GM19035 (cell line): ENCODE results near the gene ASIC3.
"Not testable (repeated sequence)": the region's sequence is repeated elsewhere in the genome, so short reads cannot be mapped to it uniquely, and the experiment has no call there.

Source experiments
- ATAC-seq: cut with Tn5 transposase; IDR thresholded peaks from one replicate; pipeline ENCODE4 v1.9.1; 2021; ENCODE audit not compliant: unreplicated experiment

The ASIC3 gene

DNA sequence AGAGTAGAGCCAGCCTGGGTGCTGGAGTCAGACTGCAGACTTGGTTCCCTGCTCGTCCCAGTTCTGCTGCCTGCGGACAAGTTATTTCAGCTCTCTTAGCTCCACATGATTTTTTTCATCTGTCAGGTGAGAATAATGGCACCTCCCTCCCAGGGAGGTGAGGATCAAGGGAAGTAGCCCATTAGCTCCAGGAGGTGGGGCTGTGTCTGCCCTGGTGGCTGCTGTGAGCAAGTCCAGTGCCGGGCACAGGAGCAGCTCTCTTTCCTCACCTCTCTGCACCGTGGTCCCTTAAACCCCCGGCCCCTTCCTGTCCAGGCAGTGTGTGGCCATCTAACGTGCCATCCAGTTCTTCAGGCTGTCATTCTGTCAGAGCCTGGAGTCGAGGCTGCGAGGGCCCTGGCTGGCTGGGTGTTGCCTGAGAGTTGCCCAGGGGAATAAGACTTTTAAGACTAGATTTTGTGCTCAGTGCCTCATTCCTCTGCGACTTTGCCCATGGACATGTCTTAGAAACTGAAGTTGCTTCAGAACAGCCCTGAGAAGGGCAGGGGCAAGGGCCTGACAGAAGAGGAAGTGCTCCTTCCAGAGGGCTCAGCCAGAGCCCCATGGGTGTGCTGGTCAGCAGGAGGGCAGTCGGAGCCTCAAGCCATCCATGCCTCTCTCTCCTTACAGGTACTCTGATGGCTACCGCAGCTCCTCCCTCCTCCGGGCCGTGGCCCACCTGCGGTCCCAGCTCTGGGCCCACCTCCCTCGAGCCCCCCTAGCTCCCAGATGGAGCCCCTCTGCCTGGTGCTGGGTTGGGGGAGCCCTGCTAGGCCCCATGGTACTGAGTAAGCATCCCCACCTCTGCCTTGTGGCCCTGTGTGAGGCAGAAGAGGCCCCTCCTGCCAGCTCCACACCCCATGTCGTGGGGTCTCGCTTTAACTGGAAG lies 15.1 kb upstream of the ASIC3 start:
- no peak for ATAC-seq

DNA sequence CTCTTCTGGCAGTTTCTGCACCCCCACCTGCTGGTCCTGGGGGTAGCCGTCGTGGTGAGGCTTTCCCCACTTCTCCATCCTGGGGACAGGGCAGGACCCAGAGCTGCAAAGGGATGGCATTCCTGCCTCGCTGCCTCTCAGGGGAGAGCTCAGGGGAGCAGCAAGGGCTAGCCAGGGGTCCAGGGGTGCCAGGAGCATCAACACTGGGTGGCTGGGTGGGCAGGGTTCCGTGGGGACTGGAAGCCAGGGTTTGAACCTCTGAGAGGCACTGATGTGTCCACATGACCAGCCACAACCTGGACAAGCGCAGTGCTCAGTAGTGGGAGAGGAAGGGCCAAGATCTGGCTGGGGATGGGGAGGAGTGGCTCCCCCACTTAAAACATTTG lies 14.5 kb upstream of the ASIC3 start:
- ATAC-seq, result no peak

DNA sequence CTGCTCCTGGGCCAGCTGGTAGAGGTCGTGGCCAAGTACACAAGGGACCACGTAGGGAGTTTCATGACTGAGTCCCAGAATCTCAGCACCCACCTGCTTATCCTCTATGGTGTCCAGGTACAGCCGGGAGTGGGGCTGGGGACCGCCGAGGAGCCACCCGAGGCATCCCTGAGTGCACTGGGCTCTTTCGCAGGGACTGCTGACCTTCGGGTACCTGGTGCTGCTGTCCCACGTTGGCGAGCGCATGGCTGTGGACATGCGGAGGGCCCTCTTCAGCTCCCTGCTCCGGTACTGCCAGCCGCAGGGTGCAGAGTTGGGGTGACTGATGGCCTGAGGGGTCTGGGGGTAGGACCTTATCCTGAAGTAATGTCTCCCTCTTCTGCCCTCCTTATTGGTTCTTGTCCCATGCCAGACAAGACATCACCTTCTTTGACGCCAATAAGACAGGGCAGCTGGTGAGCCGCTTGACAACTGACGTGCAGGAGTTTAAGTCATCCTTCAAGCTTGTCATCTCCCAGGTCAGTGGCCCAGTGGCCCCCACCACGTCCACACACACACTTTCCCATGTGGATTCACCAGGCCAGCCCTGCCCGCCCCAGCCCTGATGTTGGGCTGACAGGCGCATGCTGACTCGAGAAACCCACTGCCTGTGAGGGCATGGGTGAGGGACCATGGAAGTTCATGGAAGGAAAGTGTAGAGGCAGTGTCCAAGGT lies 13.9 kb upstream of the ASIC3 start:
- ATAC-seq, result no peak

DNA sequence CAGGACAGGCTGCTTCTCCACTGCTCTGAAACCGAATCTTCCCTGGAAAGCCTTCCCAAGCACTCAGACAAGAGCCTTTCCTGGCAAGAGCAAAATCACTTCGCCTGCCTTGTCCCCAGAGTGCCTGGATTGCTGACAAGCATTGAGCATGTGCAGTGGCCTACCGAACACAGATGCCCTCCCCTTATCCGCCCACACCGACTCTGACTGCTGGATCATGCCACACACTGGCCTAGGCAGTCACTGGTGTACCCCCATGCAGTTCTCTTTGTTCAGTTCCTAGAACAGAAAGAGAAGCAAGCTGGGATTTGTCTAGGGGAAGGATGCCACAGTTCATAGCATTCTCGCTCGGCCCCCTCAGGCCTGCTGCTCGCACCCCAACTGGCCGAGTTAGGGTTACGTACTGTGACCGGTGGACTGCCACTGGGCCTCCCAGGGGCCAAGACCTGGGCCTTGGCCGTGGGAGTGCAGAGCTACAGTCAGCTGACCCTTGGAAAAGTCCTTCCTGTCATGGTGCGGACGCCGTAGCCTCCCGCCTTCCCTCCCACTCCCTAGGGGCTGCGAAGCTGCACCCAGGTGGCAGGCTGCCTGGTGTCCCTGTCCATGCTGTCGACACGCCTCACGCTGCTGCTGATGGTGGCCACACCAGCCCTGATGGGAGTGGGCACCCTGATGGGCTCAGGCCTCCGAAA lies 13.2 kb upstream of the ASIC3 start:
- no peak for ATAC-seq

DNA sequence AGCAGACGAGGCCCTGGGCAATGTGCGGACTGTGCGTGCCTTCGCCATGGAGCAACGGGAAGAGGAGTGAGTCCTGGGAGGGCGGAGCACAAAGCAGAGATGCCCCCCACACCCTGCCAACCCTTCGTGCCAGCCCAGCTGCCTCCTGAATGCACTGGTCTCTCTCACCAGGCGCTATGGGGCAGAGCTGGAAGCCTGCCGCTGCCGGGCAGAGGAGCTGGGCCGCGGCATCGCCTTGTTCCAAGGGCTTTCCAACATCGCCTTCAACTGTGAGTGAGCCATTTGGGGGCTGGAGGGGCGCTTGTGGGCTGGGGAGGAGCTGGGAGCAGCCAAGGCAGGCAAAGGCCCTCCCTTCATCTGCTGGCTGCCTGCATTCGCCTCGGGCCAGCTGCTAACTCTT lies 12.4 kb upstream of the ASIC3 start:
- no peak for ATAC-seq

DNA sequence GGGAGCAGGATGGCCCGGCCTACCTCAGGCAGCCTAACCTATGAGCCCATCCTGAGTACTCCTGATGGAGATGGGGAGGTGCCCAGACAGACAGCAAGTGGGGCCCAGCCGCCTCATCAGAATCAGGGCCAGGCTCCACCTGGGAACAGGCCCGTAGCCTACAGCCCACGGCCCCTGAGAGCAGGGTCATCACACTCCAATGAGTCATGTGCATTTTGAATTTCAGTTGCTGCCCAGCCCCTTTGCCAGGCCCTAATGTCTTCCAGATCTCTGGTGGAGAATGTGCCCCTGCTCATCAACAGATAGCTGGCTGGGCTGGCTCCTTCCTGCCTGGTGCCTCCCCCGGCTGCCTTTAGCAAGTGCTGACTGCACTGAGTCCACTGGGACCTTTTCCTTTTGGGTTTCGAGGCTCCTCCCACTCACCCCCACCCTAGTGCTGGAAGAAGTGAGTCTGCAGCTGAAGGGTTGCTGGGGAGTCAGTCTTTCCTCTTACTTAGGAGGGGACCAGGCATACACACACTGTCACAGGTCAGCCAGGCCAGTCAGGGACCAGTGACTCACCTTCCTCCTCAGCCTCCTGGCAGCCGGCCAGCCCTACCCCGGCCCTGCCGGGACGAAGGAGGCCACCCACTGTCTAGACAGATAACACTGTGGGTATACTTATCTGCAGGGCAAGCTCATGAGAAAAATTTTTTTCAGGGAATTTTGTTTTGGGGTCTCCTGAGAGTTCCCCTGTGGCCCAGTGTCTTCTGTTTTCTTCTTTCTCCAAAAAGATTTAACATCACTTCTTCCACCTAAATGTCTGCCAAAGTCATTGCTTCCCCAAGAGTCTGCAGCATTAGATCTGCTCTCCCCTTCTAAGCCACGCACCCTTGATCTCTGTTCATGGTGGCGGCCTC lies 9.1 kb upstream of the ASIC3 start:
- no peak for ATAC-seq

DNA sequence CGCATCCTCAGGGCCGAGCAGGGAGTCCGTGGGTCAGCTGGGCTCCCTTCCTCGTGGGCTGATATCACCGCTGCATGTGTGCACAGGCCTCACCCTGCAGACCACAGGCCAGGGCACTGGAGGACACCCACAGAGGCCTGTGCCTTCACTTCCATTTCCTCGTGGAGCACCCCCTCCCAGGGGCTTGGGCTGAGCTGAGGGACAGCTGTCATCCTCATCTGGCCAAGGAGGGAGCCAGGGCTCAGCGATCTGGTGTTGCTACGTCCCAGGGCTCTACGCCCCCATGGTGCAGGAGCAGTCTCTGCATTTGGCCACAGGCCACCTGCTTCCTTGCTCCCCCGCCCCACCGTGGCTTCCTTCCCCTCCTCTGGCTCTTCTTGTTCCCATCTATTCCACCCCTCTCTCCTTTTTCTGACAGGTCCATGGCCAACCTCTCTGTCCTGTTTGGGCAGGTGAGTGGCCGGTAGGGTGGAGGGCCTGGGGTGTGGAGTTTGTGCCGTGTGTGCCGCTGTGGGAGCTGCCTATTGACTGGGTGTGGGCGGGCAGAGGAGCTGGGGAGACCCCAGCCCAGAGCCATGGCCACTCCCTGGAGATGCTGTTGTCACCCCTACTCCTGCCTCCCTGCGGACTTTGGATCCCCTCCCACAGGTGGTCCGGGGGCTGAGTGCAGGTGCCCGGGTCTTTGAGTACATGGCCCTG lies 8.3 kb upstream of the ASIC3 start:
- ATAC-seq, result no peak

DNA sequence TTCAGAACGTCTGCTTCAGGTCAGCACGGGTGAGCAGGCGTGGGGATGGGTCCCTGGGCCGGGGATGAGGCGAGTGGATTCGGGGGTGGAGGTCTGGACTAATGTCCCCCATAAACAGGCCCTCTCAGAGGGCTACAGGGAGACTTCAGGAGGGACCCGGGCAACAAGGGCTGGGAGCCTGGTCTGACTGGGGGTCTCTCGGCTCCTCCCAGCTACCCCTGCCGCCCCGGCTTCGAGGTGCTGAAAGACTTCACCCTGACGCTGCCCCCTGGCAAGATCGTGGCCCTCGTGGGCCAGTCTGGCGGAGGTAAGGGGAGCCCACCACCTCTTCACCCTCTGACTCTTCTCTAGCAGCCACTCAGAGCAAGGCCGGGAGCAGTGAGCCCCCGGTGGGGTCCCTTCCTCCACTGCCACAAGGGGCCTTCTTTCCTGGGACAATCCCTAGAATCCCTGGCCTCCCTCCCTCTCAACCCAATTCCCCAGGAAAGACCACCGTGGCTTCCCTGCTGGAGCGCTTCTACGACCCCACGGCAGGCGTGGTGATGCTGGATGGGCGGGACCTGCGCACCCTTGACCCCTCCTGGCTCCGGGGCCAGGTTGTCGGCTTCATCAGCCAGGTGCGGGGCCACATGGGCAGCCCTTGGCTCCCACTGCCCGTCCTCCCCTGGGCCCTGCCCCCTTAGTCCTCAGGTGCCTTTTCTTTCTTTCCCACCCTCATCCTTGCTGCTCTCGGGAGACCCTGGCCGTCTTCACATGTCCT lies 7.5 kb upstream of the ASIC3 start:
- no peak for ATAC-seq

DNA sequence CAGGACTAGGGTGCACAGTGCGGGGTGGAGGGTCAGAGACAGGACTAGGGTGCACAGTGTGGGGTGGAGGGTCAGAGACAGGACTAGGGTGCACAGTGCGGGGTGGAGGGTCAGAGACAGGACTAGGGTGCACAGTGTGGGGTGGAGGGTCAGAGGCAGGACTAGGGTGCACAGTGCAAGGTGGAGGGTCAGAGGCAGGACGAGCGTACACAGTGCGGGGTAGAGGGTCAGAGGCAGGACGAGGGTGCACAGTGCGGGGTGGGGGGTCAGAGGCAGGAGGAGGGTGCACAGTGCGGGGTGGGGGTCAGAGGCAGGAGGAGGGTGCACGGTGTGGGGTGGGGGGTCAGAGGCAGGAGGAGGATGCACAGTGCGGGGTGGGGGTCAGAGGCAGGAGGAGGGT lies 4.9 kb upstream of the ASIC3 start:
- ATAC-seq, result not testable (repeated sequence)

DNA sequence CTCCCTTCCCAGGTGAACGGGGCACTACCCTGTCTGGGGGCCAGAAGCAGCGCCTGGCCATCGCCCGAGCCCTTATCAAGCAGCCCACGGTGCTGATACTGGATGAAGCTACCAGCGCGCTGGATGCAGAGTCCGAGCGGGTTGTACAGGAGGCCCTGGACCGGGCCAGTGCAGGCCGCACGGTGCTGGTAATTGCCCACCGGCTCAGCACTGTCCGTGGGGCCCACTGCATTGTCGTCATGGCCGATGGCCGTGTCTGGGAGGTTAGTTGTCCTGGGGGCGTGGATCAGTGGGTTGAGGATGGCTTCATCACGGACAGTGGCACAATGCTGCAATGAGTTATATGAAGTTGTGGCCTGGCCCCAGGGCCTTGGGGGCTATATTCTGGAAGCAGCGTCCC lies 4.4 kb upstream of the ASIC3 start:
- ATAC-seq, result no peak

DNA sequence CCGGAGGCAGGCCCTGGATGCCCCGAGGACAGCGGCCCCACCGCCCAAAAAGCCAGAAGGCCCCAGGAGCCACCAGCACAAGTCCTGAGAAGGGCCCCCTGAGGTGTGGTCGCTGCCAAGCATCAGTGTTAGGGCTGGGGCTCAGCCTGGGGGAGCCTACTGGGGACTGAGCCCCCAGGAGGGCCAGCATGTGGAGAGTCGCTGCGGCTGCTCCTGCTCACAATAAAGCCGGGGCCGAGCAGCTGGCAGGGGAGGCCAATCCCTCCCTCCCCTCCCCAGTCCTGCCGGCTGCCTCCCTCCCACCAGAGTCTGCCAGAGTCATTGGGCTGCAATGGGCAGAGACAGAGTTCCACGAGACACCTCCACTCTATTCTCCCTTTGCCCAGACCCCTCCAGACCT lies 3.1 kb upstream of the ASIC3 start:
- ATAC-seq, result no peak

DNA sequence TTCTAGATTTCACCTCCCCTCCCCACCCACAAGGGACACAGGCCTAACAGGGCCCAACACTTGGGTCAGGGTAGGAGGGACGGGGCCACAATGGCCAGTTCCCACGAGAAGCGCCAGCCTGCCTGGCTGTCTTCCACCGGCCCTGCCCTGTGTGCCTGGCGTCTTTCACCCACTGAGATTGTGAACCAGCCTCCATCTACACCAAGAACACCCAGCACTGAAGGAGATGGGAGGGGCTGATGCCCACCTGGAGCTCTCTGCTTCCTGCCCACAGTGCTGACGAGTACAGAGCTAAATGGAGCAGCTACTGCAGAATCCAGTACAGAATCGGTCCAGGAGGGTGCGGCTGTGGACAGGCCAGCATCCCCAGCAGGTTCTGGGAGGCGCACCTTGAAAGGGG lies 2.4 kb upstream of the ASIC3 start:
- ATAC-seq, result no peak

DNA sequence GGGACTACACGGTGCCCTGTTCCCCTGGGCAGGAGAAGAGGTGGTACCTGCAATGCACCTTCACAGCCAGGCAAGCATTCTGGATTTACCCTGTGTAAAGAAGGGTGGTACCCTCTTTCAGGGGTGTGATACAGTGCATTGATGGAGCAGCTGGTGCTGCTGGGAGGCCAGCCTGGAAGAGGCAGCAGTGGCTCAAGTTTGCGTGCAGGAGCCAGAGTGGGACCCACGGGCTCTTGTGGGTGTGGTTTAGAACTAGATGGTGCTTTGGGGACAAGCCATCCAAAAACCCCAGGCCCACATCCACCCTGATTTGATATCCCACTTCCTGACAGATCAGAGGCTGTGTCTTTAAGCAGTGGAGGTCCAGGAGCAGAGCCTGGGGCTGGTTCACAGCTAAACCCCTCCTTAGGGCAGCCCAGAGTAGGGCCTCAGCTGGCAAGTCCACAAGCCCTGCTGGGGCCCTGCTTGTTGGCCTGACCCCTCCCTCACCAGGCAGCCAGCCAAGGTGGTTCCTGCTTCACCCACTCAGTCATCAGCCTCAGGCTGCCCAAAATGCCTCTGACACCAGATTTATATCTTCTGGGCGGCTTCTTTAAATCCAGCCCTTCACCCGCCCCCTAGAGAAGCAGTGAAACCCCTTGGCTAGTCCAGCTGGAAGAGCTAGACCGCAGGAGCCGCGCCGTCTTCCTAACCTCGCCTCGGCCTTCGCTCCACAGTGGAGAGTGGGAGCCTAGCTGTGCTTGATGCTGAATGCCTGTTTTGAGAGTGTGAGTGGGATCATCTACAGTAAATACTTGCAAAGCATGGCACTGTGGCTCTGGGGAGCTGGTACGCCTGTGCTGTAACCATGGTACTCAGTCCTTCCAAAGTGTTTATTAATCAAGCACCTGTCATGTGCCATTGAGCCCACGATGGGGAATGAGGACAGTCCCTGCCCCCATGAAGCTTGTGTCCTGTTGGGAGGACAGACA lies 1.4 kb upstream of the ASIC3 start:
- ATAC-seq, result no peak

DNA sequence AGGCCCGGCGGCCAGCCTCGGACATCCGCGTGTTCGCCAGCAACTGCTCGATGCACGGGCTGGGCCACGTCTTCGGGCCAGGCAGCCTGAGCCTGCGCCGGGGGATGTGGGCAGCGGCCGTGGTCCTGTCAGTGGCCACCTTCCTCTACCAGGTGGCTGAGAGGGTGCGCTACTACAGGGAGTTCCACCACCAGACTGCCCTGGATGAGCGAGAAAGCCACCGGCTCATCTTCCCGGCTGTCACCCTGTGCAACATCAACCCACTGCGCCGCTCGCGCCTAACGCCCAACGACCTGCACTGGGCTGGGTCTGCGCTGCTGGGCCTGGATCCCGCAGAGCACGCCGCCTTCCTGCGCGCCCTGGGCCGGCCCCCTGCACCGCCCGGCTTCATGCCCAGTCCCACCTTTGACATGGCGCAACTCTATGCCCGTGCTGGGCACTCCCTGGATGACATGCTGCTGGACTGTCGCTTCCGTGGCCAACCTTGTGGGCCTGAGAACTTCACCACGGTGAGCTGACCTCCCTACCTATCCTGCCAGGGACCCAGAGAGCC lies 656 bp downstream of the ASIC3 start:
- ATAC-seq, result no peak

DNA sequence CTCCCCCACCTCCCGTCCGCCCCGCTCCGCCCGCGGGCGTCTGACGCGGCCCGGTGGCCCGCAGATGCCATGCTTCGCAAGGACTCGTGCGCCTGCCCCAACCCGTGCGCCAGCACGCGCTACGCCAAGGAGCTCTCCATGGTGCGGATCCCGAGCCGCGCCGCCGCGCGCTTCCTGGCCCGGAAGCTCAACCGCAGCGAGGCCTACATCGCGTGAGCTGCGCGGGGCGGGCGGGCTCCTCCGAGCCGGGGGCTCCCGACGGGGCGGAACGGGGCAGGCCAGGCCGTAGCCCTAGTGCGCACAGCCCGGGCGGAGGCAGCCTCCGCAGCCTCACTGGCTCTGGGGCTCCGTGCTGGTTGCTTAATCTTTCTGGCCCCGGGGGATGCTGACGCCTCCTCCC lies 2.8 kb downstream of the ASIC3 start:
- no peak for ATAC-seq

DNA sequence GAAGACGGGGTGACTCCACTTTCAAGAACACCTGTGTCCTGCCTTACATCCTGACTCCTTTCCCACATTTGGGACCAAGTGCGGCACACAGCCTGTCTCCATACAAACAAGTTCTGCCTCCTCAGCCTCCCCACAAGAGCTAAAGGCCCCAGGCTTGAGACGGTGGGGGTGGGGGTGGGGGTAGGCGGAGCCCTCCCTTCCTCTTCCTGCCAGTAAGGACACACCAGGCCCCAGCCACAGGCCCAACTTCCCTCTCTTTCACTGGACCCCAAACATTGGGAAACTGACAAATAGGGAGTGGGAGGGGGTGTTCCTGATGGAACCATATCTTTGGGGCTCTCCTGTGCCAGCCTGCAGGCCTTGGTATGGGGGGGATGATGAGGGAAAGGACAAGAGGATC lies 4.8 kb downstream of the ASIC3 start:
- ATAC-seq, result no peak

DNA sequence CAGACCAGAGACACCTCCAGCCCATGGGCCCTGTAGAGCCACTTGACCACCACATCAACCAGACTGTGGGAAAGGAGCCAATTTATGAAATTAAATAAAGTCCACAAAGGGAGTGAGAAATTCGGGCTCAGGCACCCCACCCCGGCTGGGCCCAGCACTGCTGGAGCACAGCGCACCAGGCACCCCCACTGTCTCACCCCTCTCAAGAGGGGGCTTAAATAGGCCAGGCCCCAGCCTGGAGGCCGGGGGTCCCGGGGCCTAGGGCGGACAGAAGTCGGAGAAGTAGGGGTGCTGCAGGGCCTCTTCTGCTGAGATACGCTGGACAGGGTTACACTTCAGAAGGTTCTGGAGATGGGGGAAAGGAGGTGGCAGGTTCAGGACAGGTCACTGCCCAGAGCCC lies 5.4 kb downstream of the ASIC3 start:
- ATAC-seq, result no peak

DNA sequence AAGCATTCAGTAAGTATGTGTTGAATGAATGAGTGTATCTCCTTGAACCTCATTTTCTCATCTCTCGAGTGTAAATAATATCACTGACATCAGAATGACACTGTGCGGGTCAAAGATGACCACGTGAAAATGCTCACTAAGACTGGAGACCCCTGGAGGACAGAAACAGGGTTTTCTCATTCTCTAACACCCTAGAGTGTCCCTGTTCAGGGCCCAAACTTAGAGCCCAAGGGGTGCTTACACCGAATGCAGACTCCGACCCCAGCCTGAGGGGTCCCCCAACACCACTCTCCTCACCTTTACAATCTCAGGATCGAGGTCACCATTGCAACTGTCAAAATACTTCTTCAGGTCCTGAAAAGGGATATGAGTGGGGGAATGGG lies 7.9 kb downstream of the ASIC3 start:
- ATAC-seq, result no peak
